ENCODE results near the gene UCK1.

- TF ChIP-seq, protein P1, sequence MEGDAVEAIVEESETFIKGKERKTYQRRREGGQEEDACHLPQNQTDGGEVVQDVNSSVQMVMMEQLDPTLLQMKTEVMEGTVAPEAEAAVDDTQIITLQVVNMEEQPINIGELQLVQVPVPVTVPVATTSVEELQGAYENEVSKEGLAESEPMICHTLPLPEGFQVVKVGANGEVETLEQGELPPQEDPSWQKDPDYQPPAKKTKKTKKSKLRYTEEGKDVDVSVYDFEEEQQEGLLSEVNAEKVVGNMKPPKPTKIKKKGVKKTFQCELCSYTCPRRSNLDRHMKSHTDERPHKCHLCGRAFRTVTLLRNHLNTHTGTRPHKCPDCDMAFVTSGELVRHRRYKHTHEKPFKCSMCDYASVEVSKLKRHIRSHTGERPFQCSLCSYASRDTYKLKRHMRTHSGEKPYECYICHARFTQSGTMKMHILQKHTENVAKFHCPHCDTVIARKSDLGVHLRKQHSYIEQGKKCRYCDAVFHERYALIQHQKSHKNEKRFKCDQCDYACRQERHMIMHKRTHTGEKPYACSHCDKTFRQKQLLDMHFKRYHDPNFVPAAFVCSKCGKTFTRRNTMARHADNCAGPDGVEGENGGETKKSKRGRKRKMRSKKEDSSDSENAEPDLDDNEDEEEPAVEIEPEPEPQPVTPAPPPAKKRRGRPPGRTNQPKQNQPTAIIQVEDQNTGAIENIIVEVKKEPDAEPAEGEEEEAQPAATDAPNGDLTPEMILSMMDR (conservative IDR thresholded peaks at IDR 0.05; ENCODE audit: low read depth, low read length), result no peak
- TF ChIP-seq MAZ (IDR thresholded peaks at IDR 0.05; ENCODE audit: borderline replicate concordance, low read depth, low read length) (no peak), POLR2A (IDR thresholded peaks at IDR 0.05; ENCODE audit: low read depth, low read length) (no peak), RFX5 (IDR thresholded peaks at IDR 0.05; ENCODE audit: low read depth, low read length) (no peak), CEBPB (IDR thresholded peaks at IDR 0.05; ENCODE audit: low read depth, low read length) (no peak)
These were observed 26.9 kb upstream of the UCK1 start for GRCh38 chr9:131557855-131558548.
